GM13977 (cell line): ENCODE measurements around the gene IFIT1B.
"Not testable (repeated sequence)": the region's sequence is repeated elsewhere in the genome, so short reads cannot be mapped to it uniquely, and the experiment has no call there.

Source experiments
- DNase-seq: peaks from one replicate; pipeline ENCODE4 v3.0.0; 2012; ENCODE audit warnings: low spot score
- CTCF ChIP-seq: IDR thresholded peaks from 2 replicates; pipeline ENCODE4 v1.5.1; 2012; ENCODE audit warnings: mild to moderate bottlenecking, control low read depth; ENCODE audit not compliant: insufficient read depth; ENCODE audit errors: extremely low read depth, missing control alignments
- in situ Hi-C: fragments of 300-500 bp; cut with MboI; formaldehyde crosslinking; loops from one replicate; pipeline ENCODE4 v1.12.0; 2022; ENCODE audit warnings: low sequenced_read_pairs, low pct_unique_long_range_greater_than_20kb, mixed read lengths, inconsistent platforms; ENCODE audit not compliant: unreplicated experiment

Gene IFIT1B

GRCh38 chr10:89379103-89379502, 1.2 kb downstream of the IFIT1B start:
- DNase-seq, result no peak
- TF ChIP-seq CTCF, result no peak
- in situ Hi-C loops, result loop anchor here (10.0 kb wide), 1 partner anchor 104 kb away; no protein-coding TSS in a partner anchor

GRCh38 chr10:89382757-89383156, 4.9 kb downstream of the IFIT1B start:
- in situ Hi-C loops, result loop anchor here (10.0 kb wide), 1 partner anchor 128 kb away; the partner anchor contains the start of gene LIPA
- DNase-seq, result no peak
- TF ChIP-seq CTCF, result no peak

GRCh38 chr10:89384474-89385340, 6.9 kb downstream of the IFIT1B start:
- no peak for TF ChIP-seq CTCF
- no peak for DNase-seq
- in situ Hi-C loops, result loop anchor here (10.0 kb wide), 1 partner anchor 130 kb away; the partner anchor contains the start of gene LIPA

- in situ Hi-C loops, result loop anchor here (10.0 kb wide), 1 partner anchor 134 kb away; the partner anchor contains the start of gene LIPA
- DNase-seq, result no peak
- no peak for TF ChIP-seq CTCF
These were observed 10.9 kb downstream of the IFIT1B start for GRCh38 chr10:89388806-89389205.

- in situ Hi-C loops, result loop anchor here (10.0 kb wide), 1 partner anchor 134 kb away; the partner anchor contains the start of gene LIPA
- peak; percentile 45 for TF ChIP-seq CTCF
- peak; percentile 29 for DNase-seq
These were observed 11.4 kb downstream of the IFIT1B start for GRCh38 chr10:89389254-89389653.

GRCh38 chr10:89390476-89391225, 12.8 kb downstream of the IFIT1B start:
- in situ Hi-C loops, result no loop called here
- DNase-seq, result no peak
- TF ChIP-seq CTCF, result no peak

- in situ Hi-C loops, DNase-seq: not testable (repeated sequence)
These were observed 13.3 kb downstream of the IFIT1B start for GRCh38 chr10:89391226-89391576.
